ENCODE measurements around the gene STMN1.

DNA sequence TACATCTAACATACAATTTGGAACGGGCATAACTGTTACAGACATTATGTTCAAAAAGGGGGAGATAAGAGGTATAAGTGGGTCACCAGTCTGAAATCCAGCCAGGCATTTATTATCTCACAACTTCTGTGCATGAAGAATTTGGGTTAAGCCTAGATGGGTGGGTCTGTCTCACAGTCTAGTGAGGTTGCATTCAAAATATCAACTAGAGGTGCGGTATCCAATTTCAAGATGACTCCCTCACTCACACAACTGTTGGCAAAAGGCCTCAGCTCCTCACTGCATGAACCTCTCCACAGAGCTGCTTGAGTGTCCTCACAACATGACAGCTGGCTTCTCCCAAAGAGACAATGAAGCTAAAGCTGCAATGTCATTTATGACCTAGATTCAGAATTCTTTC, 51.7 kb downstream of the STMN1 start:
- TF ChIP-seq POLR2AphosphoS5 (IDR thresholded peaks at IDR 0.05; ENCODE audit: low read depth, low read length) (no peak), POLR2A (IDR thresholded peaks at IDR 0.05; ENCODE audit: low read depth, low read length) (no peak), TAF1 (IDR thresholded peaks at IDR 0.05; ENCODE audit: borderline replicate concordance, low read depth, low read length) (no peak)

Data from GM12892 (cell line).